OCI-LY7 (cell line): ENCODE measurements around the gene JADE3. TPM values are rescaled to one million over a fixed set of nuclear protein-coding genes. Genes with fewer than 3 reads are reported as not detected.
A peak's percentile ranks its signal among the peaks of the same experiment; 100 is the strongest.

Experiments used
- Bru-seq: library from RNA; stranded (reverse); fragments of 400-500 nt; gene quantifications from one replicate; lab custom pipeline; 2021; lab: Mats Ljungman, UMichigan
- BruChase-seq, 2 experiments: library from RNA; stranded (reverse); fragments of 400-500 nt; gene quantifications; one replicate each; lab custom pipeline; 2021; lab: Mats Ljungman, UMichigan
- BruUV-seq: library from RNA; stranded (reverse); fragments of 400-500 nt; replicated peaks from 2 replicates; lab custom pipeline; 2021; lab: Mats Ljungman, UMichigan
- CTCF ChIA-PET: fragments of 300-600 bp; sonication (Branson Sonifier 250); formaldehyde crosslinking; loops from one replicate; lab custom pipeline; 2022; ENCODE audit warnings: antibody characterized with exemption; ENCODE audit not compliant: unreplicated experiment; lab: Charles Lee
- POLR2A ChIA-PET: fragments of 300-600 bp; sonication (Branson Sonifier 250); formaldehyde crosslinking; loops from one replicate; lab custom pipeline; 2022; ENCODE audit warnings: antibody characterized with exemption; lab: Charles Lee
- DNase-seq: peaks from one replicate; pipeline ENCODE4 v3.0.0-alpha.2; 2015; ENCODE audit warnings: low spot score
- H2AFZ ChIP-seq: fragments of 200-600 bp; sonication (generic), shearing (Covaris generic); 2 replicates; pipeline ENCODE4 v1.6.1; 2014; ENCODE audit warnings: mild to moderate bottlenecking, antibody characterized with exemption, low read length, moderate library complexity
- H3K27ac ChIP-seq: fragments of 200-600 bp; sonication (generic); 2 replicates; pipeline ENCODE4 v1.5.1; 2014; ENCODE audit warnings: mixed run types, low read depth, mild to moderate bottlenecking, moderate library complexity, low read length, inconsistent platforms; ENCODE audit not compliant: poor library complexity, severe bottlenecking
- H3K36me3 ChIP-seq: fragments of 200-600 bp; sonication (generic); 2 replicates; pipeline ENCODE4 v1.6.1; 2014; ENCODE audit warnings: mild to moderate bottlenecking, antibody characterized with exemption, low read length, moderate library complexity, mixed read lengths; ENCODE audit not compliant: insufficient read depth
- H3K4me1 ChIP-seq: fragments of 200-600 bp; sonication (generic); 2 replicates; pipeline ENCODE4 v1.5.1; 2014; ENCODE audit warnings: mild to moderate bottlenecking, low read length; ENCODE audit not compliant: insufficient read depth, poor library complexity, severe bottlenecking
- H3K4me2 ChIP-seq: fragments of 200-600 bp; sonication (generic); 2 replicates; pipeline ENCODE4 v1.6.1; 2014; ENCODE audit warnings: mild to moderate bottlenecking, low read length
- H3K4me3 ChIP-seq: fragments of 200-600 bp; sonication (generic); 2 replicates; pipeline ENCODE4 v1.5.1; 2014; ENCODE audit warnings: mild to moderate bottlenecking, low read depth, low read length; ENCODE audit not compliant: poor library complexity, severe bottlenecking
- H3K79me2 ChIP-seq: fragments of 200-600 bp; sonication (generic); 2 replicates; pipeline ENCODE4 v1.6.1; 2016; ENCODE audit warnings: low read depth, mild to moderate bottlenecking, low read length, moderate library complexity, mixed read lengths; ENCODE audit not compliant: insufficient read depth
- H3K9me2 ChIP-seq: fragments of 200-600 bp; sonication (generic); 2 replicates; pipeline ENCODE4 v1.6.1; 2016; ENCODE audit warnings: mild to moderate bottlenecking, low read length, mixed read lengths; ENCODE audit not compliant: insufficient read depth
- H3K9me3 ChIP-seq: fragments of 200-600 bp; sonication (generic); 2 replicates; pipeline ENCODE4 v1.6.1; 2014; ENCODE audit warnings: mild to moderate bottlenecking, mixed run types, low read length, mixed read lengths
- H4K20me1 ChIP-seq: fragments of 200-600 bp; sonication (generic); 2 replicates; pipeline ENCODE4 v1.6.1; 2014; ENCODE audit warnings: mild to moderate bottlenecking, antibody characterized with exemption, low read length, moderate library complexity, mixed read lengths; ENCODE audit not compliant: insufficient read depth
- EZH2phosphoT487 ChIP-seq: fragments of 200-600 bp; sonication (generic); IDR thresholded peaks from 2 replicates; pipeline ENCODE4 v1.6.1; 2018; ENCODE audit warnings: low read depth, borderline replicate concordance, mild to moderate bottlenecking, mixed run types, antibody characterized with exemption, low read length, moderate library complexity, mixed read lengths
- intact Hi-C: fragments of 100-400 bp; cut with micrococcal nuclease; formaldehyde crosslinking; loops from one replicate; pipeline ENCODE4 v1.10.0; 2022; ENCODE audit not compliant: unreplicated experiment
- long read RNA-seq: library from polyadenylated mRNA; stranded (forward); transcript quantifications from one replicate; pipeline ENCODE4 v2.0.0, GENCODE V29; 2022
- total RNA-seq, 2 experiments: library from RNA; depleted of rRNA in 1 of 2; stranded (reverse); fragments of >200 nt in 1 of 2; shearing (Covaris generic) in 1 of 2; gene quantifications; 2 replicates each; pipeline ENCODE4 v1.2.3, GENCODE V29; 2014 to 2022
- TF ChIP-seq, protein P1 (sequence below): fragments of 200-600 bp; sonication (generic); conservative IDR thresholded peaks from 2 replicates; pipeline ENCODE4 v1.5.1; 2014; ENCODE audit warnings: mild to moderate bottlenecking, antibody characterized with exemption, low read length, moderate library complexity, mixed read lengths

Gene JADE3
- 6.1 and 6.5 TPM in 2 replicates for total RNA-seq (2014; rRNA removed; shearing (Covaris generic))
- 10.7 and 12.8 TPM in 2 replicates for total RNA-seq (2022)
- Bru-seq, nascent RNA = percentile 58 among the genes with signal in this experiment
- percentile 54 among the genes with signal in this experiment for BruChase-seq, experiment 1, labeled RNA remaining after a 6-hour chase
- BruChase-seq, experiment 2, labeled RNA remaining after a 2-hour chase = percentile 56 among the genes with signal in this experiment
- long read RNA-seq, full-length matches to known transcripts = 8 of 12 reads
- long read RNA-seq, partial matches to known transcripts = 1 of 12 reads
- long read RNA-seq, other reads (novel, unspliced or antisense) = 3 of 12 reads

- H3K36me3 ChIP-seq = no peaks in the 10 kb centered on the region; the same call in 1 of the 2 replicates
- H3K9me2 ChIP-seq = no peaks in the 10 kb centered on the region
- peak within 1 kb of the TSS; percentile 75 for H3K4me3 ChIP-seq
- DNase-seq = peak; percentile 71
- H3K4me1 ChIP-seq = peaks cover 7% of the 10 kb centered on the region
- intact Hi-C loops = loop anchor here (1.0 to 2.0 kb wide), 2 partner anchors 66 to 153 kb away; partner anchors contain the start of gene SLC9A7
- no peaks in the 10 kb centered on the region for H3K9me3 ChIP-seq
- H3K27ac ChIP-seq = no peak within 1 kb of the TSS
- TF ChIP-seq, protein P1, sequence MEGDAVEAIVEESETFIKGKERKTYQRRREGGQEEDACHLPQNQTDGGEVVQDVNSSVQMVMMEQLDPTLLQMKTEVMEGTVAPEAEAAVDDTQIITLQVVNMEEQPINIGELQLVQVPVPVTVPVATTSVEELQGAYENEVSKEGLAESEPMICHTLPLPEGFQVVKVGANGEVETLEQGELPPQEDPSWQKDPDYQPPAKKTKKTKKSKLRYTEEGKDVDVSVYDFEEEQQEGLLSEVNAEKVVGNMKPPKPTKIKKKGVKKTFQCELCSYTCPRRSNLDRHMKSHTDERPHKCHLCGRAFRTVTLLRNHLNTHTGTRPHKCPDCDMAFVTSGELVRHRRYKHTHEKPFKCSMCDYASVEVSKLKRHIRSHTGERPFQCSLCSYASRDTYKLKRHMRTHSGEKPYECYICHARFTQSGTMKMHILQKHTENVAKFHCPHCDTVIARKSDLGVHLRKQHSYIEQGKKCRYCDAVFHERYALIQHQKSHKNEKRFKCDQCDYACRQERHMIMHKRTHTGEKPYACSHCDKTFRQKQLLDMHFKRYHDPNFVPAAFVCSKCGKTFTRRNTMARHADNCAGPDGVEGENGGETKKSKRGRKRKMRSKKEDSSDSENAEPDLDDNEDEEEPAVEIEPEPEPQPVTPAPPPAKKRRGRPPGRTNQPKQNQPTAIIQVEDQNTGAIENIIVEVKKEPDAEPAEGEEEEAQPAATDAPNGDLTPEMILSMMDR = peak; percentile 25; the same call in 1 of the 2 replicates
- TF ChIP-seq EZH2phosphoT487 = no peak
- BruUV-seq = no TSS peak
- H2AFZ ChIP-seq = peak within 1 kb of the TSS; percentile 26; the same call in 1 of the 2 replicates
- H3K4me2 ChIP-seq = peak within 1 kb of the TSS; percentile 74
- ChIA-PET CTCF (interaction anchor here (0.6 kb wide), 1 partner anchor 1659 kb away, joined by 4 read pairs; no protein-coding TSS in a partner anchor), POLR2A (interaction anchor here (0.5 to 0.6 kb wide), 2 partner anchors 45 to 122 kb away, joined by 3 to 4 read pairs; no protein-coding TSS in a partner anchor)
- H4K20me1 ChIP-seq = no peaks in the 10 kb centered on the region
- peaks cover 10% of the 10 kb centered on the region; the same call in 1 of the 2 replicates for H3K79me2 ChIP-seq
These were observed at the start of gene JADE3 for GRCh38 chrX:46912098-46912602. Gene JADE3, plus strand, starts transcription at chrX:46912421. Its CDS starts 72,474 bp downstream, at chrX:46984895.

GRCh38 chrX:46863072-46863471 is 49.1 kb upstream of the JADE3 start:
- TSS peak; percentile 35 for BruUV-seq
- Histone ChIP-seq H3K4me2 (no peak overlapping the region), H4K20me1 (no peaks in the 10 kb centered on the region), H3K9me2 (no peaks in the 10 kb centered on the region), H3K4me1 (no peaks in the 10 kb centered on the region), H3K27ac (no peak overlapping the region), H2AFZ (no peak overlapping the region), H3K79me2 (peaks cover 3% of the 10 kb centered on the region; the same call in 1 of the 2 replicates), H3K4me3 (no peak overlapping the region), H3K36me3 (peaks cover 59% of the 10 kb centered on the region), H3K9me3 (no peaks in the 10 kb centered on the region)
- ChIA-PET CTCF (no interaction called here), POLR2A (no interaction called here)
- TF ChIP-seq EZH2phosphoT487 = no peak
- TF ChIP-seq, protein P1 = no peak
- intact Hi-C loops = no loop called here
- DNase-seq = no peak
